HCT116 (cell line): ENCODE data around the gene FRMD4A. TPM values are rescaled to one million over a fixed set of nuclear protein-coding genes. Genes with fewer than 3 reads are reported as not detected.

ENCODE experiments used
- ATAC-seq: fragments of 200-7000 bp; cut with Tn5 transposase; 2 replicates; pipeline ENCODE4 v1.9.1; 2020; ENCODE audit warnings: mild to moderate bottlenecking, moderate library complexity
- BruUV-seq: library from RNA; stranded (reverse); fragments of 400-500 nt; replicated peaks from 2 replicates; lab custom pipeline; 2021; lab: Mats Ljungman, UMichigan
- CTCF ChIA-PET: fragments of 300-600 bp; sonication (Branson Sonifier 250); formaldehyde crosslinking; loops from one replicate; lab custom pipeline; 2021; ENCODE audit warnings: antibody characterized with exemption; lab: Charles Lee
- POLR2A ChIA-PET: fragments of 300-600, 350-600 bp; sonication (Branson Sonifier 250); formaldehyde crosslinking; loops from one replicate; lab custom pipeline; 2021; ENCODE audit warnings: antibody characterized with exemption; lab: Charles Lee
- RAD21 ChIA-PET, 2 experiments: fragments of 300-600 bp; sonication (Branson Sonifier 250); formaldehyde crosslinking; loops; one replicate each; lab custom pipeline; 2023; ENCODE audit warnings: low total read pairs in 2 of 2; ENCODE audit not compliant: uncharacterized antibody in 2 of 2, unreplicated experiment in 2 of 2, low non-redundant PET in 1 of 2; lab: Charles Lee
- DNase-seq: peaks from one replicate; pipeline ENCODE4 v3.0.0-alpha.2; 2010; ENCODE audit warnings: low read depth, low spot score
- H2AFZ ChIP-seq: fragments of 200-600 bp; shearing (Covaris generic), sonication (generic); 2 replicates; pipeline ENCODE4 v1.6.1; 2017; ENCODE audit warnings: low read depth, mixed run types, mixed read lengths, antibody characterized with exemption, low read length; ENCODE audit not compliant: poor library complexity, severe bottlenecking
- H3K27ac ChIP-seq: 2 replicates; pipeline ENCODE4 v1.5.1; 2012; ENCODE audit warnings: low read depth, low read length
- H3K27me3 ChIP-seq: fragments of 200-600 bp; sonication (generic); 2 replicates; pipeline ENCODE4 v1.6.1; 2016; ENCODE audit warnings: mixed run types, low read length, mixed read lengths; ENCODE audit not compliant: insufficient read depth
- H3K36me3 ChIP-seq, 2 experiments: fragments of 200-500 bp in 1 of 2; fragments of 200-600 bp in 1 of 2; sonication (Bioruptor generic) in 1 of 2; sonication (generic) in 1 of 2; 2 replicates each; pipeline versions ENCODE4 v1.5.1 to v1.6.1; 2014 to 2016; ENCODE audit warnings: low read length in 2 of 2, inconsistent platforms in 1 of 2, mixed read lengths in 1 of 2, mixed run types in 1 of 2; ENCODE audit not compliant: insufficient read depth in 2 of 2, control insufficient read depth in 1 of 2
- H3K4me1 ChIP-seq, 2 experiments: fragments of 200-600 bp in 1 of 2; sonication (generic) in 1 of 2; 2 replicates each; pipeline versions ENCODE4 v1.5.1 to v1.6.1; 2012 to 2017; ENCODE audit warnings: low read length in 2 of 2, inconsistent platforms in 1 of 2, mild to moderate bottlenecking in 1 of 2, mixed read lengths in 1 of 2, mixed run types in 1 of 2, moderate library complexity in 1 of 2; ENCODE audit not compliant: insufficient read depth in 2 of 2, control insufficient read depth in 1 of 2
- H3K4me2 ChIP-seq: fragments of 200-600 bp; sonication (generic); 2 replicates; pipeline ENCODE4 v1.6.1; 2017; ENCODE audit warnings: mixed run types, low read length, mixed read lengths
- H3K4me3 ChIP-seq, 2 experiments: fragments of 200-600 bp in 1 of 2; sonication (generic) in 1 of 2; replicated peaks in 1 of 2; 2 replicates each; pipeline ENCODE4 v1.5.1; 2011 to 2016; ENCODE audit warnings: low read length in 2 of 2, control low read depth in 1 of 2, low read depth in 1 of 2, mild to moderate bottlenecking in 1 of 2, mixed read lengths in 1 of 2, mixed run types in 1 of 2
- H3K79me2 ChIP-seq: fragments of 200-600 bp; sonication (generic); 2 replicates; pipeline ENCODE4 v1.6.1; 2017; ENCODE audit warnings: mild to moderate bottlenecking, mixed run types, low read length, moderate library complexity, mixed read lengths; ENCODE audit not compliant: insufficient read depth
- H3K9ac ChIP-seq: fragments of 200-600 bp; sonication (generic); 2 replicates; pipeline ENCODE4 v1.6.1; 2016; ENCODE audit warnings: low read length, mixed read lengths
- H3K9me2 ChIP-seq: fragments of 200-600 bp; sonication (generic), shearing (Covaris generic); 2 replicates; pipeline ENCODE4 v1.6.1; 2017; ENCODE audit warnings: mixed run types, mild to moderate bottlenecking, moderate library complexity; ENCODE audit not compliant: insufficient read depth
- H3K9me3 ChIP-seq, 2 experiments: fragments of 200-500 bp in 1 of 2; fragments of 200-600 bp in 1 of 2; sonication (Bioruptor generic) in 1 of 2; sonication (generic) in 1 of 2; 2 replicates each; pipeline ENCODE4 v1.6.1; 2014 to 2017; ENCODE audit warnings: low read length in 2 of 2, mixed read lengths in 2 of 2, inconsistent platforms in 1 of 2, low read depth in 1 of 2, mild to moderate bottlenecking in 1 of 2, mixed run types in 1 of 2, moderate library complexity in 1 of 2; ENCODE audit not compliant: control insufficient read depth in 1 of 2, insufficient read depth in 1 of 2
- H4K20me1 ChIP-seq: fragments of 200-600 bp; sonication (generic), shearing (Covaris generic); 2 replicates; pipeline ENCODE4 v1.6.1; 2017; ENCODE audit warnings: mixed run types, mild to moderate bottlenecking, moderate library complexity; ENCODE audit not compliant: insufficient read depth
- CBX3 ChIP-seq: IDR thresholded peaks from 2 replicates; pipeline ENCODE4 v1.6.1; 2012; ENCODE audit warnings: low read depth
- CEBPB ChIP-seq: IDR thresholded peaks from 2 replicates; pipeline ENCODE4 v1.6.1; 2012; ENCODE audit warnings: low read depth
- EZH2 ChIP-seq: fragments of 200-600 bp; sonication (generic); IDR thresholded peaks from 2 replicates; pipeline ENCODE4 v1.6.1; 2017; ENCODE audit warnings: antibody characterized with exemption, mixed run types
- EZH2phosphoT487 ChIP-seq: fragments of 200-600 bp; IDR thresholded peaks from 2 replicates; pipeline ENCODE4 v1.6.1; 2018; ENCODE audit warnings: antibody characterized with exemption, borderline replicate concordance
- FOSL1 ChIP-seq: IDR thresholded peaks from 2 replicates; pipeline ENCODE4 v1.6.1; 2012; ENCODE audit warnings: low read depth
- JUND ChIP-seq: IDR thresholded peaks from 2 replicates; pipeline ENCODE4 v1.6.1; 2012
- POLR2AphosphoS5 ChIP-seq: IDR thresholded peaks from 2 replicates; pipeline ENCODE4 v1.6.1; 2011; ENCODE audit warnings: mild to moderate bottlenecking, low read depth, low read length, moderate library complexity
- SIN3A ChIP-seq: IDR thresholded peaks from 2 replicates; pipeline ENCODE4 v1.6.1; 2012; ENCODE audit warnings: low read depth
- SRF ChIP-seq: IDR thresholded peaks from 2 replicates; pipeline ENCODE4 v1.6.1; 2012; ENCODE audit warnings: low read depth
- TCF7L2 ChIP-seq: IDR thresholded peaks from 2 replicates; pipeline ENCODE4 v1.7.0; 2011; ENCODE audit warnings: borderline replicate concordance, inconsistent platforms; ENCODE audit not compliant: insufficient read depth, insufficient read length; ENCODE audit errors: extremely low read depth
- YY1 ChIP-seq: IDR thresholded peaks from 2 replicates; pipeline ENCODE4 v1.6.1; 2011; ENCODE audit warnings: low read length, low read depth, moderate library complexity, mild to moderate bottlenecking; ENCODE audit not compliant: insufficient replicate concordance; ENCODE audit errors: extremely low read depth
- ZBTB33 ChIP-seq: IDR thresholded peaks from 2 replicates; pipeline ENCODE4 v1.6.1; 2011; ENCODE audit warnings: mild to moderate bottlenecking, low read length, moderate library complexity; ENCODE audit not compliant: insufficient replicate concordance; ENCODE audit errors: extremely low read depth
- ZFX ChIP-seq: fragments of 450-650 bp; IDR thresholded peaks from 2 replicates; pipeline ENCODE4 v1.6.1; 2017
- ZNF274 ChIP-seq: fragments of 200-500 bp; sonication (Bioruptor generic); IDR thresholded peaks from 2 replicates; pipeline ENCODE4 v1.6.1; 2014; ENCODE audit warnings: mild to moderate bottlenecking, low read depth, low read length, inconsistent platforms
- intact Hi-C: fragments of 100-400 bp; cut with micrococcal nuclease; formaldehyde crosslinking; loops from 2 replicates; pipeline ENCODE4 v1.10.0; 2022
- total RNA-seq: library from RNA; stranded (reverse); gene quantifications from one replicate; pipeline ENCODE4 v1.2.1, GENCODE V29; 2021; ENCODE audit not compliant: unreplicated experiment
- TF ChIP-seq, protein P1 (sequence below): IDR thresholded peaks from 2 replicates; pipeline ENCODE4 v1.6.1; 2012; ENCODE audit warnings: low read depth
- TF ChIP-seq, protein P2 (sequence below), 3 experiments: fragments of 200-600 bp in 1 of 3; sonication (generic) in 1 of 3; IDR thresholded peaks in 2 of 3; conservative IDR thresholded peaks in 1 of 3; 2 replicates each; pipeline ENCODE4 v1.5.1; 2012 to 2017; ENCODE audit warnings: low read depth in 2 of 3, low read length in 2 of 3, antibody characterized with exemption in 1 of 3, borderline replicate concordance in 1 of 3, control low read depth in 1 of 3, mild to moderate bottlenecking in 1 of 3, mixed read lengths in 1 of 3, mixed run types in 1 of 3, moderate library complexity in 1 of 3; ENCODE audit not compliant: insufficient read depth in 1 of 3

The FRMD4A gene
- total RNA-seq, 1 experiment from 2014 or later: 0.20 TPM

GRCh38 chr10:13650961-13651360 is 679.8 kb downstream of the FRMD4A start:
- RAD21 ChIA-PET: no interaction called here
- no peak overlapping the region for H3K9ac ChIP-seq
- DNase-seq: no peak
- no peaks in the 10 kb centered on the region for H3K4me1 ChIP-seq
- POLR2A ChIA-PET: no interaction called here
- H3K4me2 ChIP-seq: no peak overlapping the region
- no peaks in the 10 kb centered on the region for H3K27me3 ChIP-seq
- TF ChIP-seq, protein P1, sequence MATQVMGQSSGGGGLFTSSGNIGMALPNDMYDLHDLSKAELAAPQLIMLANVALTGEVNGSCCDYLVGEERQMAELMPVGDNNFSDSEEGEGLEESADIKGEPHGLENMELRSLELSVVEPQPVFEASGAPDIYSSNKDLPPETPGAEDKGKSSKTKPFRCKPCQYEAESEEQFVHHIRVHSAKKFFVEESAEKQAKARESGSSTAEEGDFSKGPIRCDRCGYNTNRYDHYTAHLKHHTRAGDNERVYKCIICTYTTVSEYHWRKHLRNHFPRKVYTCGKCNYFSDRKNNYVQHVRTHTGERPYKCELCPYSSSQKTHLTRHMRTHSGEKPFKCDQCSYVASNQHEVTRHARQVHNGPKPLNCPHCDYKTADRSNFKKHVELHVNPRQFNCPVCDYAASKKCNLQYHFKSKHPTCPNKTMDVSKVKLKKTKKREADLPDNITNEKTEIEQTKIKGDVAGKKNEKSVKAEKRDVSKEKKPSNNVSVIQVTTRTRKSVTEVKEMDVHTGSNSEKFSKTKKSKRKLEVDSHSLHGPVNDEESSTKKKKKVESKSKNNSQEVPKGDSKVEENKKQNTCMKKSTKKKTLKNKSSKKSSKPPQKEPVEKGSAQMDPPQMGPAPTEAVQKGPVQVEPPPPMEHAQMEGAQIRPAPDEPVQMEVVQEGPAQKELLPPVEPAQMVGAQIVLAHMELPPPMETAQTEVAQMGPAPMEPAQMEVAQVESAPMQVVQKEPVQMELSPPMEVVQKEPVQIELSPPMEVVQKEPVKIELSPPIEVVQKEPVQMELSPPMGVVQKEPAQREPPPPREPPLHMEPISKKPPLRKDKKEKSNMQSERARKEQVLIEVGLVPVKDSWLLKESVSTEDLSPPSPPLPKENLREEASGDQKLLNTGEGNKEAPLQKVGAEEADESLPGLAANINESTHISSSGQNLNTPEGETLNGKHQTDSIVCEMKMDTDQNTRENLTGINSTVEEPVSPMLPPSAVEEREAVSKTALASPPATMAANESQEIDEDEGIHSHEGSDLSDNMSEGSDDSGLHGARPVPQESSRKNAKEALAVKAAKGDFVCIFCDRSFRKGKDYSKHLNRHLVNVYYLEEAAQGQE: no peak
- TF ChIP-seq ZNF274 (no peak), POLR2AphosphoS5 (no peak), JUND (no peak), TCF7L2 (no peak), SIN3A (no peak), YY1 (no peak), EZH2phosphoT487 (no peak), CBX3 (no peak), FOSL1 (no peak), EZH2 (no peak), CEBPB (no peak), ZFX (no peak), SRF (no peak), ZBTB33 (no peak)
- TF ChIP-seq, protein P2, sequence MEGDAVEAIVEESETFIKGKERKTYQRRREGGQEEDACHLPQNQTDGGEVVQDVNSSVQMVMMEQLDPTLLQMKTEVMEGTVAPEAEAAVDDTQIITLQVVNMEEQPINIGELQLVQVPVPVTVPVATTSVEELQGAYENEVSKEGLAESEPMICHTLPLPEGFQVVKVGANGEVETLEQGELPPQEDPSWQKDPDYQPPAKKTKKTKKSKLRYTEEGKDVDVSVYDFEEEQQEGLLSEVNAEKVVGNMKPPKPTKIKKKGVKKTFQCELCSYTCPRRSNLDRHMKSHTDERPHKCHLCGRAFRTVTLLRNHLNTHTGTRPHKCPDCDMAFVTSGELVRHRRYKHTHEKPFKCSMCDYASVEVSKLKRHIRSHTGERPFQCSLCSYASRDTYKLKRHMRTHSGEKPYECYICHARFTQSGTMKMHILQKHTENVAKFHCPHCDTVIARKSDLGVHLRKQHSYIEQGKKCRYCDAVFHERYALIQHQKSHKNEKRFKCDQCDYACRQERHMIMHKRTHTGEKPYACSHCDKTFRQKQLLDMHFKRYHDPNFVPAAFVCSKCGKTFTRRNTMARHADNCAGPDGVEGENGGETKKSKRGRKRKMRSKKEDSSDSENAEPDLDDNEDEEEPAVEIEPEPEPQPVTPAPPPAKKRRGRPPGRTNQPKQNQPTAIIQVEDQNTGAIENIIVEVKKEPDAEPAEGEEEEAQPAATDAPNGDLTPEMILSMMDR (IDR thresholded peaks at IDR 0.05 in 2 of 3, conservative IDR thresholded peaks at IDR 0.05 in 1 of 3; ENCODE audit: borderline replicate concordance in 1 of 3, insufficient read depth in 1 of 3, low read depth in 2 of 3, low read length in 2 of 3): no peak
- CTCF ChIA-PET: no interaction called here
- no peaks in the 10 kb centered on the region for H3K79me2 ChIP-seq
- no peak overlapping the region for H3K4me3 ChIP-seq
- intact Hi-C loops: no loop called here
- no peaks in the 10 kb centered on the region for H3K36me3 ChIP-seq
- no peak for ATAC-seq
- H3K9me3 ChIP-seq: no peaks in the 10 kb centered on the region
- H3K9me2 ChIP-seq: no peaks in the 10 kb centered on the region
- no TSS peak for BruUV-seq
- H2AFZ ChIP-seq: no peak overlapping the region
- H3K27ac ChIP-seq: no peak overlapping the region
- H4K20me1 ChIP-seq: no peaks in the 10 kb centered on the region
